M059J (cell line): Measurements from ENCODE around the gene APBB2. TPM values are rescaled to one million over a fixed set of nuclear protein-coding genes. Genes with fewer than 3 reads are reported as not detected.
"Not testable (repeated sequence)": the region's sequence is repeated elsewhere in the genome, so short reads cannot be mapped to it uniquely, and the experiment has no call there.

ENCODE experiments used
- DNase-seq: peaks from one replicate; pipeline ENCODE4 v3.0.0-alpha.2; 2012; ENCODE audit warnings: low read depth
- total RNA-seq: library from RNA; depleted of rRNA; stranded (reverse); fragments of >200 nt; shearing (Covaris generic); gene quantifications from 2 replicates; pipeline ENCODE4 v1.2.3, GENCODE V29; 2014

APBB2 gene
- total RNA-seq, 1 experiment from 2014 or later = 81.9 TPM

DNA sequence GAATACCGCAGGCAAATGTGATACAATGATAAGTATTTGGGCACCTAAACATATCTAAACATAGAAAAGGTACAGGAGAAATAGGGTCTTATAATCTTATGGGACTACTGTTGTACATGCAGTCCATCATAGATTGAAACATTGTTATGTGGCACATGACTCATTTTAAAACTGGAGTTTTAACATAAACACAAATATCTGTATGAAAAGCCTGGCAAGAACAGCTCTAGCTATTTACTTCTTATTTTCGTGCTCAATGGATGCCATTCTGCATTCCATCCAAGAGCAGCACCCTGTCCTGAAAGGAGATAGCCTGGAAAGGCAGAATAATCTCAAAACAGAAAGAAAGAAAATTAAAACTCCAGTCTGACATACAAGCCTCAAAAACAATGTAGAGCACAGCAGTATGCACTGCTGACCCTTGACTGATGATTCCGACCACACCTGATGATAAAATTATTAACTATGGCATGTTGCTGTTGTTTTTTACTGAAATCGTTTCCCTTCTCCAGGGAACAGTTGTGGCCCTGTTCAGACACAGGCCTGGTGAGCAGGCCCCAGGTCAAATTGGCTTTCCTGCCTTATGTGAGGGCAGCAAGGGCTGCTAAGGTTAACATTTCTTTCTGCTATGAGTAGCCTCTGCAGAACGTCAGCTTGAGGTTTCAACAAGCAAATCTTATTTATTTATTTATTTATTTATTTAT lies 152.7 kb downstream of the APBB2 start:
- peak; percentile 46 for DNase-seq

DNA sequence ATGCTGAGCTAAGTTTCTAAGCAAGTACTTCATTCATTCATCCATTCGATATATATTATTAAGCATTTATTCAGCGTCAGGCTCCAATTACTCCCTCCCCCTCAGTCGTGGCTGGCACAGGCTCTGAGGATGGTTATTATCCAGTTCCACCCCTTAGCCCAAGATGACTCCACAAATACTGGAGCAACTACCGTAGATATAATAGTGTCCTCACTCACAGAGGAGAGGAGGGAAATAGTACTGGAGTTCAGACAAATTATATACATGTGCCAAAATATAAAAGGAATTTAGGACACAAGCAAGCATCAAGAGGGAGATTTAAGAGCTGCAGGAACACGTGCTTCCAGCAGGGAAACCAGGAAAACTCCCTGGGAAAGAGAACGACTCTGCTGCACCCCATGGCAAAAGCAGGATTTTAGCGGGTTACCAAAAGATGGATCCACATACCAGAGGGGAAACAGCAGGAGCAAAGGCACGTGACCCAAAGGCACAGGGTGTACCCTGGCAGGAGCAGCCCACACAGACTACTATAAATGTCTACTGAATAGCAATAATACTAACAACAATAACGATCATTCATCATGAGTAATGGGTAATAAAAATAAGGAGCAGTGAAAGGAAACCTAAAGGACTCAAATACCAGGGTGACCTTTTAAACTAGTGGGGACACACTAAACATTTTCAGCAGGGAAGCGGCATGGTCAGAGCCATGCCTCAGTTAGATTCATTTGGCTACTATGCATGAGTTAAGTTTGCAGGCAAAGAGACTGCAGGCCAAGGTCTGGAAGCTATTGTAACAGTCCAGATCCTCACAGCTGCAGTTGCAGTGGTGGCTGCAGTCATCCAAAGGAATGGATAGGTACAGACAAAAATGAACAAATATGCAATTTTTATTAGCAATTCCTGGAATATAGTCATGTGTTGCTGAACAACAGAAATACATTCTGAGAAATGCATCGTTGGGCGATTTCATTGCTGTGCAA lies 153.7 kb downstream of the APBB2 start:
- no peak for DNase-seq

DNA sequence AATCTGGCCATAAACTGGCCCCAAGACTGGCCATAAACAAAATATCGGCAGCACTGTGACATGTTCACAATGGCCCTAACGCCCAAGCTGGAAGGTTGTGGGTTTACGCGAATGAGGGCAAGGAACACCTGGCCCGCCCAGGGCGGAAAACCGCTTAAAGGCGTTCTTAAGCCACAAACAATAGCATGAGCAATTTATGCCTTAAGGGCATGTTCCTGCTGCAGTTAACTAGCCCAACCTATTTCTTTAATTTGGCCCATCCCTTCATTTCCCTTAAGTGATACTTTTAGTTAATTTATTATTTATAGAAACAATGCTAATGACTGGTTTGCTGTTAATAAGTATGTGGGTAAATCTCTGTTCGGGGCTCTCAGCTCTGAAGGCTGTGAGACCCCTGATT lies 154.9 kb downstream of the APBB2 start:
- not testable (repeated sequence) for DNase-seq

GRCh38 chr4:41058426-41058825 lies 155.9 kb downstream of the APBB2 start:
- peak; percentile 82 for DNase-seq

DNA sequence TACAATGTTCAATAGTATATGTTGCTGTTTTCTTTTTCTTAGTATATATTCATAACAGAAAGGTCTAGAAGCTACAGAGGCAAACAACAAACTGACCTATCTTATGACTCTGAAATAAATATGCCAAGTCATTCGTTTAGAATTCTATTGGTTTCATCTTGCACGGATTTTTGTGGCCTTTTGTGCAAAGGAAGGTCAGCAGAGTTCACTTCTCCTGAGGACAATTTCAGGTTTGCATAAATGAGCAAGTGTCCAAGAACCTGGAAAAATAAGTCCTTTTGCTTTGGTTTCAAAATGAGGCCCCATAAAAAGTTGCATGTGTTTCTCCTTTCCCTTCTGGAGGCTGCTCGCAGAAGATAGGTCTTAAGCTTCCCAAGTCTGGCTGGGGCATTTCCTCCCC lies 156.9 kb downstream of the APBB2 start:
- peak; percentile 96 for DNase-seq

DNA sequence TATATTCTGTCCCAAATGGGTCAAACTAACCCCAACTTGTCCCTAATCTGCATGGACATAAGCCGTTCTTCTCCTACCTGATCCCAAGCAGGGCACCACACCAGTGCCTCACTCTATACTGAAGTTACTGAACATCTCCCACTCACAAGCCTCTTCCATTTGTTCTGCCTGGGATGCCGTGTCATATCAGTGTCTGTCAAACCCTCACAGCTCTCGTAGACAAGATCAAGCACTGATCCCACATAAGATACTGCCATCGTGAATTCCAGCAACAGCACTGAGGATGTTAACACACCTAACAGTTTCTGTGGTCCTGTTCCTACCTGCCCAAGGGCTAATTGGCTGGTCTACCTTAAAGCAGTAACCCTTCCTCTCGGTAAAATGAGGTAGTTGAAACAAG lies 162.1 kb downstream of the APBB2 start:
- no peak for DNase-seq

- DNase-seq = no peak
Observed at GRCh38 chr4:41050880-41051775, 163.2 kb downstream of the APBB2 start.

GRCh38 chr4:41050116-41050515 lies 164.2 kb downstream of the APBB2 start:
- no peak for DNase-seq

GRCh38 chr4:41049176-41049575 lies 165.2 kb downstream of the APBB2 start:
- not testable (repeated sequence) for DNase-seq

DNA sequence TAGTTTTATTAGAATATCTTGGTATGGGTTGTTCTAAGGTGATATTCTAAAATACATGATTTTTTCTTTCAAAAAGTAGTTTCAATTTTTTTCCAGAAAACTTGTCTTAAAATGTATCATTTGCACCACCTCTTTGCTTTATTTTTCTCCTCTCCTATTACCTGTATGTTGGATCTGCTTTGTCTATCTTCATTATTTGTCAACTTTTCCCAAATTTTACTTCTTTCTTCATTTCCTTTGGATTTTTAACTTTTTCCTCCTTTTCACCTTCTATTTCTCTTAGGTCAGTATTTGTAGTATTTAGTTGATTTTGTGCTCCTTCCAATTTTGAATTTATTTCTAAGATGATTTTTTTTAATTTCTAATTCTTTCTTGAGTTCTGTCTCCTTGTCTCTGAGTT lies 169.6 kb downstream of the APBB2 start:
- no peak for DNase-seq

DNA sequence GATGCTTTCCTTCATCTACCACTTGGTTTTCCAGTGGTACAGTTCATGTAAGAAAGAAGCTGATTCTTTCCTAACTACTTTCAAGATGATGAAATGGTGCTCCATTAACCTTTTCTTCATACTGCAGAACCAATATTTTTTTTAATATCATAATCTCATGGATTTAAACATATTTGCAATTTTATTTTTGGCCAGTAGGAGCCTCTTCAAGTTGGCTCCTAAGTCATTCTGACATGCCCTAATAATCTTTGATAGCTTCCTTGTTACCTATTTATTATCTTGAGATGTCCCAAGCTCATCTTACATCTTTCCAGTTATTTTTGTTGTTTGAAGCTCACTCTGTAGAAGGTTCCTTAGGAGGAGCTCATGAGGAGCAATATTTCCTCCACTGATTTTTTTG lies 170.2 kb downstream of the APBB2 start:
- DNase-seq = no peak

- no peak for DNase-seq
Observed at GRCh38 chr4:41043465-41043864, 170.9 kb downstream of the APBB2 start.

GRCh38 chr4:41041551-41041950 lies 172.8 kb downstream of the APBB2 start:
- no peak for DNase-seq

DNA sequence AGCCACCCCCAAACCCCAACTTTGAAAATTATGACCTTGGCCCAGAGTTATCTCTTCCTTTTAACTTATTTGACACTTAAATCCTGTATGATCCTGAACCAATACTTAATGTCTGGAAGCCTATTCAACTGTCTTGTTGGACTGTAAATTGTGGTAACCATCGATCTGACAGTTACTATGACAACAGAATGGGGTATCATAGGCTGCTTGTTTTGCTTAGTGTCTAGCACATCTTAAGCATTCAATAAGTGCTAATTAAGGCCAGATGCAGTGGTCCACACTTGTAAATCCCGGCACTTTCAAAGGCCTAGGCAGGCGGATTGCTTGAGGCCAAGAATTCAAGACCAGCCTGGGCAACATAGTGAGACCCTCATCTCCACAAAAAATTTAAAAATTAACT lies 175.0 kb downstream of the APBB2 start:
- no peak for DNase-seq

DNA sequence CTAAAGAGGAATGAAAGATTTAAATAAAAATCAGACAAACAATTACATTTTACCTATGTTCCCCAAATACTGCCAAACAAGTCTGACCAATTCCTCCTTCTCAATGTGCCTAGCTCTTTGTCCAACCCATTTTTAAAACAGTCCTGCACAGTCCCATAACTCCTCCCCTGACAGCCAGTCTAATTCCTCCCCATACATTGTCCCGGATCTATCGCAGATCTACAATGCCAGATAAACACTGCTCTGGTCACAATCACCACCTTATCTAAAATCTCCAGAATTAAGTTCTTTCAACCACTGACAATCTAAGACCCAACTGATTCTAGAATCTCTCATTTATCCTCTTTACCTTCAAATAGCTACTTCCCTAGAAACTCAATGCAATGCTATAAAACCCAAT lies 176.0 kb downstream of the APBB2 start:
- DNase-seq = no peak

DNA sequence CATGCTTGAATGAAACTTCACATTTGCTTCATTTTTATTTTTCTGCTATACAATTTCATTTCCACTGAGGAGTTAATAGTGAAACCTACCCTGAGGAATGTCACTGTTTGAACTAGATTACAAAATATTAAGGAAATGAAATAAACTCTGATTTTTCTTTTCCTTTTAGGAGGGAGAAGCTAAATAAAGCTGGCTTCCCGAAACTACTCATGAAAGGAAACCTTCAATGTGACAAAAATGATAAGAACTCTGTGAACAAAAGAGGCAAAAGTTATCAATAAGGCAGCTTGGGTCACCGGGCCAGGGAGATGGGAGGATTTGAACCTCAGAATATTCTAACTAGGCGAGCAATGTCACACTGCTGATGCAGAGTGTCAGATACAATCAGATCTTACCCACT lies 185.2 kb downstream of the APBB2 start:
- no peak for DNase-seq

DNA sequence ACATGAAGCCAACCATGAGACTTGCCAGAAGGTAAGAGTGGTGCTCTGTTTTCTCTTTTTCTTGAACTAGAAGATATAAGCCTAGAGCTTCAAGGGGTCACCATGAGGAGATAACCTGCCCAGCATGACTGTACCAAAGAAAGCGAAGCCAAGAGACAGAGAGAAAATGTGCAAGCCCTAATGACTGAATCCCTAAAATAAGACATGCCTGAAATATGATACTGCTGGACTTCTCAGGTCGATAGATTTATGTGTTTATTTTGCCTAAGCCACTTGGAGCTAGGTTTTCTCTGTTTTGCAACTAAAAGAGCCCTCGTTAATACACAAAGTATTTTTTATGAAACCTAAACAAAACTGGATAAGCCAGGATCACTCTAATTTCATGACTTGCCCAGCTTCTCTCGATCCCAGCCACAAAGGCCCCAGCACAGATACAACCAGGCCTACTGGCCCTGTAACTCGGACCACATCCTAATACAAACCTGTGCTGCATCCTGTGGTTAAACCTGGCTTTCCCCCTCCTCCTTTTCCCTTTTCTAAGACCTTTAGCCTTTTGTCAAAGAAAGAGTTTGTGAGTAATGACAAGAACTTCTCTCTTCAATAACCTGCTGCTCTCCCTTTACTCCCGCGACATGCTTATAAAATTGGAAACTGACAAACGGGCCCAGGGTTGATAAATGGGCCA lies 185.8 kb downstream of the APBB2 start:
- DNase-seq = peak; percentile 86

DNA sequence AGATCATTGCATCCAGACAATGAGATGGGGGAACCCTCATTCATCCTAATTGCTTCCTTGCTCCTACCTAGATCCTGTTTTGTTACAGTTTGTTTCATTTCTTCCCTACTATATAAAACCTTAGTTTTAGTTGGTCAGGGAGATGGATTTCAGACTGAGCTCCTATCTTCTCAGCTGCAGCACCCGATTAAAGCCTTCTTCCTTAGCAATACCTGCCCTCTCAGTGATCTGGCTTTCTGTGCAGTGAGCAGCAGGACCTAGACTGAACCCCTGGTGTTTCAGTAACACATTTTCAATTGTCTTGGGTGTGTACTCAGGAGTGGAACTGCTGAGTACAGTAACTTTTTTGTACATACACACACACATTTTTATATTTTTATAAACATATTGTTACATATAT lies 187.4 kb downstream of the APBB2 start:
- DNase-seq = no peak

GRCh38 chr4:41025824-41026223 lies 188.5 kb downstream of the APBB2 start:
- no peak for DNase-seq

DNA sequence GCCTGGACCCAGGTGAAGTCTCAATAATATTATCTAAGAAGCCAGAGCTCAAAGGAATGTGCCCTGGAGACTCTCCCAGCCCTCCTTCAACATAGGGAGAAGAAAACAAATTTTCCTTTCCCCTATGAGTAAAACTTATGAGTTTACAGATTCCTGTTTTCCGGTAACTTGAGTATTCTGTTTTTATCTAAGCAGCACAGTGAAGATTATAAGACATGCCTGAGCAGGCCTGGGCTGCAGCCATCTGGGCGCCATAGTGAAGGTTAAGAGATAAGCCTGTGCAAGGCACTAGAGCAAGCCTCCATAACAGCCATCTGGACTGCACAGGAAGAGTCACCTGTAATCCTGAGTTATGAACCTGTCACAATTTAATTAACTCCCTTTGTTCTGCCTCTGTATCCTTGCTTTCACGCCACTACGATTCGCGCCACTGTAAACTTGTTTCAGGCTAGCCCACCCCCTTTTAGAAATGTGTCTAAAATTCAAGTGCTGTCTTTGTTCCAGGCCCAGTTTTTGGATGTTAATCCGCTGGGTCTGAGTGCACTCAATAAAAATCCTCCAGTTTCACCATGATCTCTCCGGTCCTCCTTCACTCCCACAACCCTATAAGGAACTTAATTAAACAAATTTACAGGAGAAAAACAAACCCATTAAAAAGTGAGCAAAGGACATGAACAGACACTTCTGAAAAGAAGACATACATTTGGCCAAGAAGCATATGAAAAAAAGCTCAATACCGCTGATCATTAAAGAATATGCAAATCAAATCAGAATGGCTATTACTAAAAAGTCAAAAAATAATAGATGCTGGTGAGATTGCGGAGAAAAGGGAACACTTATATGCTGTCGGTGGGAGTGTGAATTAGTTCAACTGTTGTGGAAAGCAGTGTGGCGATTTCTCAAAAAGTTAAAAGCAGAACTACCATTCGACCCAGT lies 189.5 kb downstream of the APBB2 start:
- no peak for DNase-seq
